Measurements from ENCODE around the gene PRIMPOL. TPM values are rescaled to one million over a fixed set of nuclear protein-coding genes. Genes with fewer than 3 reads are reported as not detected.
"Not testable (repeated sequence)": the region's sequence is repeated elsewhere in the genome, so short reads cannot be mapped to it uniquely, and the experiment has no call there.

The PRIMPOL gene
- total and polyA plus RNA-seq, 2 donors (not counting 1 experiment from before 2014, with no cell fraction given) = 11.5 to 22.3 TPM

GRCh38 chr4:184732126-184732525, 82.6 kb downstream of the PRIMPOL start:
- H3K27ac ChIP-seq (ENCODE audit: insufficient read depth, low read length) = no peak overlapping the region
- peaks cover 2% of the 10 kb centered on the region for H3K4me1 ChIP-seq (ENCODE audit: control insufficient read depth, extremely low read depth, insufficient read depth, low read length)
- H3K9ac ChIP-seq (ENCODE audit: insufficient read depth, low read length) = no peak overlapping the region
- H3K4me2 ChIP-seq (ENCODE audit: extremely low read depth, insufficient read depth, low read length) = peak overlapping the region; percentile 81
- H3K79me2 ChIP-seq (ENCODE audit: control insufficient read depth, insufficient read depth, low read length) = peaks cover 24% of the 10 kb centered on the region
- H3K4me3 ChIP-seq (replicated peaks in 1 of 4; ENCODE audit: control extremely low read depth in 1 of 4, insufficient read depth in 1 of 4, low read depth in 3 of 4, low read length in 4 of 4) = peak overlapping the region in 3 of 4 experiments; percentile 83 to 98 (median 95)
- H3K9me3 ChIP-seq (ENCODE audit: control insufficient read depth, insufficient read depth, low read depth, low read length) = no peaks in the 10 kb centered on the region
- H3K27me3 ChIP-seq (ENCODE audit: control insufficient read depth, insufficient read depth, low read length) = no peaks in the 10 kb centered on the region
- TF ChIP-seq, protein P1, sequence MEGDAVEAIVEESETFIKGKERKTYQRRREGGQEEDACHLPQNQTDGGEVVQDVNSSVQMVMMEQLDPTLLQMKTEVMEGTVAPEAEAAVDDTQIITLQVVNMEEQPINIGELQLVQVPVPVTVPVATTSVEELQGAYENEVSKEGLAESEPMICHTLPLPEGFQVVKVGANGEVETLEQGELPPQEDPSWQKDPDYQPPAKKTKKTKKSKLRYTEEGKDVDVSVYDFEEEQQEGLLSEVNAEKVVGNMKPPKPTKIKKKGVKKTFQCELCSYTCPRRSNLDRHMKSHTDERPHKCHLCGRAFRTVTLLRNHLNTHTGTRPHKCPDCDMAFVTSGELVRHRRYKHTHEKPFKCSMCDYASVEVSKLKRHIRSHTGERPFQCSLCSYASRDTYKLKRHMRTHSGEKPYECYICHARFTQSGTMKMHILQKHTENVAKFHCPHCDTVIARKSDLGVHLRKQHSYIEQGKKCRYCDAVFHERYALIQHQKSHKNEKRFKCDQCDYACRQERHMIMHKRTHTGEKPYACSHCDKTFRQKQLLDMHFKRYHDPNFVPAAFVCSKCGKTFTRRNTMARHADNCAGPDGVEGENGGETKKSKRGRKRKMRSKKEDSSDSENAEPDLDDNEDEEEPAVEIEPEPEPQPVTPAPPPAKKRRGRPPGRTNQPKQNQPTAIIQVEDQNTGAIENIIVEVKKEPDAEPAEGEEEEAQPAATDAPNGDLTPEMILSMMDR (conservative IDR thresholded peaks at IDR 0.05 in 1 of 2, IDR thresholded peaks at IDR 0.05 in 1 of 2; ENCODE audit: low read depth in 1 of 2, low read length in 2 of 2) = no peak
- no peak for TF ChIP-seq EZH2 (IDR thresholded peaks at IDR 0.05; ENCODE audit: low read length, missing control alignments)
- H4K20me1 ChIP-seq (ENCODE audit: control insufficient read depth, extremely low read depth, insufficient read depth, low read length) = no peaks in the 10 kb centered on the region
- no peak overlapping the region for H2AFZ ChIP-seq (ENCODE audit: low read length)
- no peaks in the 10 kb centered on the region for H3K36me3 ChIP-seq (ENCODE audit: control insufficient read depth, insufficient read depth, low read length)
- peak in 1 of 2 donors; percentile 52 for DNase-seq (ENCODE audit: low read depth in 2 of 2)

DNA sequence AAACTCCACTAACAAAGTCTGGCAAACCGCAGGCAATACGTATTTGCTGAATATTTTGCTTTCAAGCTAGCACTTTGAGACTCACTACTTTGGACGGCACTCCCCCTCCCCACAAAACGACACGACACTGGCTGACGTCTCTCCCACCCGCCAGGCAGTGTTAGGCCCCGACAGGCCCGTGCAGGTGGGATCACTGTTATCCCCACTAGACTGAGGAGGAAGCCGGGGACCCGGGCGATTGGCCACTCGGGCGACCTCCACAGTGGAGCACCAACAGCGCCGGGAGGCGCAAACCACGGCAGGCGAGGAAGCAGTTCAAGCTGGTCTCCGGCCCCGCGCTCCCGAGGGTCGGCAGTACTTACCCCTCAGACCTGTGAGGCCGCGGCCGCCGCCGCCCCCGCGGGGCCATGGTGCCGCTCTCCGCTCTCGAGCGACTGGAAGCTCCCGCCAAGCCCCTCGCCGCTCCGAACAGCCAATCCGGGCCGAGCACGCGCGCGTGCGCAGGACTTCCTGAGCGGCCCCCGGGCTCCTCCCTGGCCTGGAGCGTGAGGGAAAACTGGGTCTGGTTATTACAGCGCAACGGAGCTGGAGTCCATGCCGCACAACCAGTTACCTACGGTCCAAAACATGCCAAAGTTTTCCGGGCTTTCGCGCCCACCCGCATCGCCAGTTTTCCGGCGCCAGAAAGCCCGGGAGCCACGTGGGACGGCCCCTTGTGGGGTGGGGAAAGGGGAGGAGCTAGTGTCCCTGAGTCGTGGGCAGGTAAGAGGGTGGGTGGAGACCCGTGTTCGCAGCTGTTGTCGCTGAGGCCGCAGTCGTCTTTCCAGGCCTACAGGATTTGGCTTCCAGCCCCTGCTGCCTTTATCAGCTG, 84.4 kb downstream of the PRIMPOL start, which contains the start of gene CENPU:
Gene CENPU (minus strand): TSS at position 443 of the 871 bp plus-strand sequence. CDS start 34 bp downstream, at position 409.
- peaks cover 24% of the 10 kb centered on the region for H3K79me2 ChIP-seq (ENCODE audit: control insufficient read depth, insufficient read depth, low read length)
- peaks cover 2% of the 10 kb centered on the region for H3K4me1 ChIP-seq (ENCODE audit: control insufficient read depth, extremely low read depth, insufficient read depth, low read length)
- peak; percentile 99 for DNase-seq (ENCODE audit: low read depth in 2 of 2)
- H3K9me3 ChIP-seq (ENCODE audit: control insufficient read depth, insufficient read depth, low read depth, low read length) = no peaks in the 10 kb centered on the region
- H3K4me2 ChIP-seq (ENCODE audit: extremely low read depth, insufficient read depth, low read length) = peak within 1 kb of the TSS; percentile 97
- H3K9ac ChIP-seq (ENCODE audit: insufficient read depth, low read length) = peak within 1 kb of the TSS; percentile 63
- no peaks in the 10 kb centered on the region for H3K36me3 ChIP-seq (ENCODE audit: control insufficient read depth, insufficient read depth, low read length)
- TF ChIP-seq, protein P1 (conservative IDR thresholded peaks at IDR 0.05 in 1 of 2, IDR thresholded peaks at IDR 0.05 in 1 of 2; ENCODE audit: low read depth in 1 of 2, low read length in 2 of 2) = no peak
- TF ChIP-seq EZH2 (IDR thresholded peaks at IDR 0.05; ENCODE audit: low read length, missing control alignments) = no peak
- H3K27me3 ChIP-seq (ENCODE audit: control insufficient read depth, insufficient read depth, low read length) = no peaks in the 10 kb centered on the region
- no peaks in the 10 kb centered on the region for H4K20me1 ChIP-seq (ENCODE audit: control insufficient read depth, extremely low read depth, insufficient read depth, low read length)
- peak within 1 kb of the TSS; percentile 98 for H2AFZ ChIP-seq (ENCODE audit: low read length)
- H3K27ac ChIP-seq (ENCODE audit: insufficient read depth, low read length) = peak within 1 kb of the TSS; percentile 82
- H3K4me3 ChIP-seq (replicated peaks in 1 of 4; ENCODE audit: control extremely low read depth in 1 of 4, insufficient read depth in 1 of 4, low read depth in 3 of 4, low read length in 4 of 4) = peak within 1 kb of the TSS; percentile 83 to 98 (median 95)

DNA sequence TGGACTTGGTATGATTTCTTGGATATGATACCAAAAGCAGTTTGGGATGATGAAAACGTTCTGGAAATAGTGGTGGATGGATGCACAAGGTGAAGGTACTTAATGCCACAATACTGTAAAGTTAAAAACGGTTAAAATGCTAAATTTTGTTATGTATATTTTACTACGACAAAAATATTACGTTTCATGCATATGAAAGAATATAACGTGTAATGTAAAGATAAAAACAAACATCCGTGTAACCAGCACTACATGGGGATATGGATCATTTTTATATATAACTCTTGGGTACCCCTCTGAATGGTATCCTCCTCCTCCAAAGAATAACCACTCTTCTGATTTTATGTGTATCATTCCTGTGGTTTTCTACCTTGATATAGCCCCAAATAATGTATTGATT, 85.2 kb downstream of the PRIMPOL start:
- peaks cover 2% of the 10 kb centered on the region for H3K4me1 ChIP-seq (ENCODE audit: control insufficient read depth, extremely low read depth, insufficient read depth, low read length)
- H3K4me2 ChIP-seq (ENCODE audit: extremely low read depth, insufficient read depth, low read length) = peak overlapping the region; percentile 97
- no peak for DNase-seq (ENCODE audit: low read depth in 2 of 2)
- H2AFZ ChIP-seq (ENCODE audit: low read length) = peak overlapping the region; percentile 98
- H3K9me3 ChIP-seq (ENCODE audit: control insufficient read depth, insufficient read depth, low read depth, low read length) = no peaks in the 10 kb centered on the region
- no peaks in the 10 kb centered on the region for H3K36me3 ChIP-seq (ENCODE audit: control insufficient read depth, insufficient read depth, low read length)
- peak overlapping the region; percentile 83 to 98 (median 90) for H3K4me3 ChIP-seq (replicated peaks in 1 of 4; ENCODE audit: control extremely low read depth in 1 of 4, insufficient read depth in 1 of 4, low read depth in 3 of 4, low read length in 4 of 4)
- H3K27me3 ChIP-seq (ENCODE audit: control insufficient read depth, insufficient read depth, low read length) = no peaks in the 10 kb centered on the region
- H3K9ac ChIP-seq (ENCODE audit: insufficient read depth, low read length) = no peak overlapping the region
- H4K20me1 ChIP-seq (ENCODE audit: control insufficient read depth, extremely low read depth, insufficient read depth, low read length) = no peaks in the 10 kb centered on the region
- peaks cover 24% of the 10 kb centered on the region for H3K79me2 ChIP-seq (ENCODE audit: control insufficient read depth, insufficient read depth, low read length)
- no peak for TF ChIP-seq EZH2 (IDR thresholded peaks at IDR 0.05; ENCODE audit: low read length, missing control alignments)
- TF ChIP-seq, protein P1 (conservative IDR thresholded peaks at IDR 0.05 in 1 of 2, IDR thresholded peaks at IDR 0.05 in 1 of 2; ENCODE audit: low read depth in 1 of 2, low read length in 2 of 2) = no peak
- H3K27ac ChIP-seq (ENCODE audit: insufficient read depth, low read length) = peak overlapping the region; percentile 41

GRCh38 chr4:184739575-184739974, 90.0 kb downstream of the PRIMPOL start:
- H3K79me2 ChIP-seq (ENCODE audit: control insufficient read depth, insufficient read depth, low read length); H3K4me3 ChIP-seq (replicated peaks in 1 of 4; ENCODE audit: control extremely low read depth in 1 of 4, insufficient read depth in 1 of 4, low read depth in 3 of 4, low read length in 4 of 4); DNase-seq (ENCODE audit: low read depth in 2 of 2); H3K36me3 ChIP-seq (ENCODE audit: control insufficient read depth, insufficient read depth, low read length); H3K9ac ChIP-seq (ENCODE audit: insufficient read depth, low read length); H3K4me1 ChIP-seq (ENCODE audit: control insufficient read depth, extremely low read depth, insufficient read depth, low read length); H3K27me3 ChIP-seq (ENCODE audit: control insufficient read depth, insufficient read depth, low read length); H2AFZ ChIP-seq (ENCODE audit: low read length); H3K9me3 ChIP-seq (ENCODE audit: control insufficient read depth, insufficient read depth, low read depth, low read length); H3K4me2 ChIP-seq (ENCODE audit: extremely low read depth, insufficient read depth, low read length); H4K20me1 ChIP-seq (ENCODE audit: control insufficient read depth, extremely low read depth, insufficient read depth, low read length); H3K27ac ChIP-seq (ENCODE audit: insufficient read depth, low read length): not testable (repeated sequence)

All from fibroblast of lung (primary cell).